Sigmoid colon (tissue), 4 donors: ENCODE measurements around the gene AP3M1.

Source experiments
- CTCF ChIP-seq, 4 experiments: fragments of 450-650 bp in 3 of 4; fragments of 200-600 bp in 1 of 4; IDR thresholded peaks; one replicate each; pipeline ENCODE4 v1.5.1; 2016 to 2019; ENCODE audit warnings: antibody characterized with exemption in 4 of 4, mild to moderate bottlenecking in 3 of 4, moderate library complexity in 2 of 4
- POLR2A ChIP-seq, 2 donors: fragments of 450-650 bp; IDR thresholded peaks; one replicate each; pipeline ENCODE4 v1.6.1; 2016; ENCODE audit warnings: antibody characterized with exemption in 2 of 2, mild to moderate bottlenecking in 2 of 2, moderate library complexity in 2 of 2
- POLR2AphosphoS5 ChIP-seq, 4 donors: sonication (generic); formaldehyde crosslinking; IDR thresholded peaks; one replicate each; pipeline ENCODE4 v1.6.1; 2017; ENCODE audit warnings: antibody characterized with exemption in 4 of 4

- TF ChIP-seq CTCF (IDR thresholded peaks at IDR 0.05) (no peak), POLR2AphosphoS5 (IDR thresholded peaks at IDR 0.05) (no peak), POLR2A (IDR thresholded peaks at IDR 0.05) (no peak)
These were observed 40.5 kb downstream of the AP3M1 start for GRCh38 chr10:74110120-74110519.
